Left lung (tissue), 14 donors: ENCODE results near the gene ABHD6. TPM values are rescaled to one million over a fixed set of nuclear protein-coding genes. Genes with fewer than 3 reads are reported as not detected.

ENCODE experiments used
- ATAC-seq: fragments of 200-7000 bp; cut with Tn5 transposase; one replicate; pipeline ENCODE4 v1.9.1; 2020; ENCODE audit warnings: moderate library complexity
- DNase-seq, 4 donors: peaks; one replicate each; pipeline ENCODE4 v3.0.0-alpha.2; 2013 to 2020
- H3K27ac ChIP-seq, 2 donors: fragments of 200-600 bp; sonication (generic) in 1 of 2; one replicate each; pipeline versions ENCODE4 v1.5.0 to v1.8.0; 2020 to 2021
- H3K27me3 ChIP-seq, 2 donors: fragments of 200-600 bp; sonication (generic) in 1 of 2; one replicate each; pipeline versions ENCODE4 v1.5.0 to v1.8.0; 2020 to 2021
- H3K36me3 ChIP-seq, 2 donors: fragments of 200-600 bp; sonication (generic) in 1 of 2; one replicate each; pipeline versions ENCODE4 v1.5.0 to v1.8.0; 2020 to 2021
- H3K4me1 ChIP-seq, 2 donors: fragments of 200-600 bp; one replicate each; pipeline ENCODE4 v1.8.0; 2021
- H3K4me3 ChIP-seq, 2 donors: fragments of 200-600 bp; sonication (generic) in 1 of 2; one replicate each; pipeline versions ENCODE4 v1.5.0 to v1.8.0; 2020 to 2021; ENCODE audit warnings: mild to moderate bottlenecking in 1 of 2
- H3K9me3 ChIP-seq, 2 donors: fragments of 200-600 bp; sonication (generic) in 1 of 2; one replicate each; pipeline versions ENCODE4 v1.5.0 to v1.8.0; 2020 to 2021
- intact Hi-C, 2 donors: fragments of 100-400 bp; cut with DNase I; formaldehyde crosslinking; loops; one replicate each; pipeline versions ENCODE4 v1.11.2 to v1.14.2; 2022
- long read RNA-seq, 12 donors: library from polyadenylated mRNA in 2 of 12; unstranded in 2 of 12; transcript quantifications; one replicate each; pipeline ENCODE4 v2.0.0 and lab custom pipeline, GENCODE V29; 2019 to 2026
- polyA plus RNA-seq, 6 donors: library from polyadenylated mRNA; unstranded; fragments of 120-200 nt; gene quantifications; one replicate each; pipeline ENCODE4 v1.2.1, GENCODE V29; 2013; ENCODE audit not compliant: insufficient read length in 6 of 6
- total RNA-seq, 2 donors: library from RNA; stranded (reverse); fragmentation: NEBNext Ultra II Directional; extraction: Animal tissue kit (Norgen Biotek cat#: 25700); gene quantifications; one replicate each; pipeline ENCODE4 v1.2.1, GENCODE V29; 2021
- TF ChIP-seq, protein P1 (sequence below), 2 donors: fragments of 200-600 bp; sonication (generic) in 1 of 2; IDR thresholded peaks; one replicate each; pipeline versions ENCODE4 v1.5.0 to v1.8.0; 2021; ENCODE audit warnings: antibody characterized with exemption in 2 of 2
- donor health status: DM: no; HTN: yes; CAD: no.
- donor health status: DM: no; HTN: no; CAD: no.

Gene ABHD6, protein sequence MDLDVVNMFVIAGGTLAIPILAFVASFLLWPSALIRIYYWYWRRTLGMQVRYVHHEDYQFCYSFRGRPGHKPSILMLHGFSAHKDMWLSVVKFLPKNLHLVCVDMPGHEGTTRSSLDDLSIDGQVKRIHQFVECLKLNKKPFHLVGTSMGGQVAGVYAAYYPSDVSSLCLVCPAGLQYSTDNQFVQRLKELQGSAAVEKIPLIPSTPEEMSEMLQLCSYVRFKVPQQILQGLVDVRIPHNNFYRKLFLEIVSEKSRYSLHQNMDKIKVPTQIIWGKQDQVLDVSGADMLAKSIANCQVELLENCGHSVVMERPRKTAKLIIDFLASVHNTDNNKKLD
- total RNA-seq (10 to 100 TPM; 12.7 TPM), polyA plus RNA-seq (1 to 10 TPM; 4.8 to 9.5 (median 7.3) TPM)
- long read RNA-seq, donor 1, partial matches to known transcripts: 0 of 3 reads
- long read RNA-seq, donor 1, other reads (novel, unspliced or antisense): 0 of 3 reads
- long read RNA-seq, donor 2, partial matches to known transcripts: 0 of 3 reads
- long read RNA-seq, donor 2, other reads (novel, unspliced or antisense): 0 of 3 reads
- long read RNA-seq, donor 3, partial matches to known transcripts: 0 of 4 reads
- long read RNA-seq, donor 3, other reads (novel, unspliced or antisense): 0 of 4 reads
- long read RNA-seq, donor 4, partial matches to known transcripts: 1 of 1 reads
- long read RNA-seq, donor 4, other reads (novel, unspliced or antisense): 0 of 1 reads
- long read RNA-seq, donor 5, partial matches to known transcripts: 0 of 2 reads
- long read RNA-seq, donor 5, other reads (novel, unspliced or antisense): 0 of 2 reads
- long read RNA-seq, donor 6: 0 reads
- long read RNA-seq, donor 7, partial matches to known transcripts: 0 of 4 reads
- long read RNA-seq, donor 7, other reads (novel, unspliced or antisense): 0 of 4 reads
- long read RNA-seq, donor 8, partial matches to known transcripts: 7 of 8 reads
- long read RNA-seq, donor 8, other reads (novel, unspliced or antisense): 0 of 8 reads
- long read RNA-seq, donor 9: 0 reads
- long read RNA-seq, donor 10, partial matches to known transcripts: 1 of 3 reads
- long read RNA-seq, donor 10, other reads (novel, unspliced or antisense): 0 of 3 reads
- long read RNA-seq, donor 11, partial matches to known transcripts: 11 of 16 reads
- long read RNA-seq, donor 11, other reads (novel, unspliced or antisense): 0 of 16 reads
- long read RNA-seq, donor 12, partial matches to known transcripts: 0 of 6 reads
- long read RNA-seq, donor 12, other reads (novel, unspliced or antisense): 0 of 6 reads

DNA sequence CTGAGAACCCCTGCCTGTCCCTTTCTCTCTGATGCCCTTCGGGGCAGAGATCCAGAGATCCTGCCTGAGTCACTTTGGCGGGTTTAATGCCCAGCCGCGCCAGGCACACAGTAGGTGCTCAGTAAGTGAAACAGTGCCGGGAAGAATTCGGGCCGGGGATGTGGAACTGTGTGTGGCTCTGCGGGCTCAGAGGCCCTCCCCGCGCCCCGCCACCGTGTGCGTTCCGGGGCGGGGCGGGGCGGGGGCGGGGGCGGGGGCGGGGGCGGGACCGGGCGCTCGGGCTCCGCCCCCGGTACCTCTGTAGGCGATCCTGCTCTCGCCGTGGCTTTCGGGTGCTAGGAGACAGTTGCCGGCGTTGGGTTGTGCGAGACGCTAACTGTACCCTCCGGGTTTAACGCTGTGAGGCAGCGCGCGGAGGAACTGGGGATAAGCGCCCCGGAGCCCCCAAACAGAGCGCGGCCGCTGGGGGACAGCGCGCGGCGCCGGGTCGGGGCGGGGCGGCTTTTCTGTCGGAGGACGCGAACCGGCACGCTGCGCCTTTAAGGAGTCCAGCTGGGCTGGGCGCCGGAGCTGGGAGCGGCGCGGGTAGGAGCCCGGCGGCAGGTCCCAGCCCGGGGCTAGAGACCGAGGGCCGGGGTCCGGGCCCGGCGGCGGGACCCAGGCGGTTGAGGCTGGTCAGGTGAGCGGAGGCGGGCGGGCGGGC, at the start of gene ABHD6:
TSS of gene ABHD6 (plus strand) at position 555 of the 703 bp plus-strand sequence. CDS start 18,795 bp downstream, outside the sequence.
- intact Hi-C loops: no loop called here
- DNase-seq (peak; percentile 65 to 93 (median 78)), ATAC-seq (peak; percentile 95)
- Histone ChIP-seq H3K27ac (peak within 1 kb of the TSS; percentile 69 to 78), H3K4me1 (peaks cover 7 to 14% of the 10 kb centered on the region in 2 donors), H3K4me3 (peak within 1 kb of the TSS; percentile 86 to 95), H3K9me3 (no peaks in the 10 kb centered on the region), H3K36me3 (no peaks in the 10 kb centered on the region), H3K27me3 (no peaks in the 10 kb centered on the region)
- TF ChIP-seq, protein P1, sequence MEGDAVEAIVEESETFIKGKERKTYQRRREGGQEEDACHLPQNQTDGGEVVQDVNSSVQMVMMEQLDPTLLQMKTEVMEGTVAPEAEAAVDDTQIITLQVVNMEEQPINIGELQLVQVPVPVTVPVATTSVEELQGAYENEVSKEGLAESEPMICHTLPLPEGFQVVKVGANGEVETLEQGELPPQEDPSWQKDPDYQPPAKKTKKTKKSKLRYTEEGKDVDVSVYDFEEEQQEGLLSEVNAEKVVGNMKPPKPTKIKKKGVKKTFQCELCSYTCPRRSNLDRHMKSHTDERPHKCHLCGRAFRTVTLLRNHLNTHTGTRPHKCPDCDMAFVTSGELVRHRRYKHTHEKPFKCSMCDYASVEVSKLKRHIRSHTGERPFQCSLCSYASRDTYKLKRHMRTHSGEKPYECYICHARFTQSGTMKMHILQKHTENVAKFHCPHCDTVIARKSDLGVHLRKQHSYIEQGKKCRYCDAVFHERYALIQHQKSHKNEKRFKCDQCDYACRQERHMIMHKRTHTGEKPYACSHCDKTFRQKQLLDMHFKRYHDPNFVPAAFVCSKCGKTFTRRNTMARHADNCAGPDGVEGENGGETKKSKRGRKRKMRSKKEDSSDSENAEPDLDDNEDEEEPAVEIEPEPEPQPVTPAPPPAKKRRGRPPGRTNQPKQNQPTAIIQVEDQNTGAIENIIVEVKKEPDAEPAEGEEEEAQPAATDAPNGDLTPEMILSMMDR (IDR thresholded peaks at IDR 0.05): no peak

DNA sequence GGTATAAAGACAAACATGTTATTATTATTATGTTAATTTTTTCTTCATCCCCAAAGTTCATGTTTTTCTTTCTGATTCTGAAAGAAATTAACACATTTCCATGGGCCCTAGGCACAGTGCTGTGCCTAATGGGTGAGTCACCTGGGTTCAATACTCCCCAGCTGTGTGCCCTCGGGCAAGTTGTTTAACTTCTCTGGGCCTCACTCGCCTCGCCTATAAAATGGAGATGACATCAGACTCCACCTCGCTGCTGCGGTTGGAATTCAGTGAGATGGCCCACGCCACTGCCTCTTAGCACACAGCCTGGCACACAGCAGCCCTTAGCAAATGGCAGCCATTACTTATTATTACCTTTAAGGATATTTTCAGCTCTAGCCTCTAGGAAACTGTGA, 49.4 kb upstream of the ABHD6 start:
- intact Hi-C loops: no loop called here

DNA sequence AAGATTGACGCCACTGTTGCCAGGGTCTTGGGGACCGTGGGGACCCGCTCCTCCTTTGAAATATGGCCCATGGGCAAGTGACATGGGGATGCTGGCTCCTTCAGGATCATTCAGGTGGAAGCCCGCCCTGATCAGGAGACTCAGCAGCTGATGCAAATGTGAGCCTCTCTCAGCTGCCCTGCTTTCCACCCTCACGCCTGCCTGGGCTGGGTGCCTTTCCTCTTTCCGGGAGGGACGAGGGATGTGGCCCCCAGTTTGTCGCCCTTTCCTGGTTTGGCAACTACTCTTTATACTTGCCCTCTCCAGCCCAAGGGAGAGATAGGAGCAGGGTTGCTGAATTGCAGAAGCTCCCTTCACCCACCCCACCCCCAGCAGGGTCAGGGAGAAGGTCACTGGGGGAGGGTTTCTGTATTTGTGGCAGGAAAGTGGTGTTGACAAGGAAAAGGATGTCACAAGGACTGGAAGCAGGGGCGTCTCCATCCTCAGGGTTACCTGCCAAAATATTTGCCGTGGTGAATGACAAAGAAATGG, 48.6 kb upstream of the ABHD6 start:
- no peaks in the 10 kb centered on the region for H3K27me3 ChIP-seq
- ATAC-seq (no peak), DNase-seq (no peak)
- intact Hi-C loops: no loop called here
- H3K36me3 ChIP-seq: no peaks in the 10 kb centered on the region
- peaks cover 0 to 6% of the 10 kb centered on the region in 2 donors for H3K4me1 ChIP-seq
- TF ChIP-seq, protein P1 (IDR thresholded peaks at IDR 0.05): no peak
- H3K27ac ChIP-seq: peak overlapping the region in 1 of 2 donors; percentile 39
- H3K9me3 ChIP-seq: no peaks in the 10 kb centered on the region
- no peak overlapping the region for H3K4me3 ChIP-seq

More for the DNA sequence above, 49.4 kb upstream of the ABHD6 start:
- Histone ChIP-seq H3K4me1 (peaks cover 0 to 6% of the 10 kb centered on the region in 2 donors), H3K27me3 (no peaks in the 10 kb centered on the region), H3K9me3 (no peaks in the 10 kb centered on the region), H3K27ac (no peak overlapping the region), H3K4me3 (no peak overlapping the region), H3K36me3 (no peaks in the 10 kb centered on the region)
- no peak for DNase-seq
- ATAC-seq: no peak
- TF ChIP-seq, protein P1 (IDR thresholded peaks at IDR 0.05): no peak

DNA sequence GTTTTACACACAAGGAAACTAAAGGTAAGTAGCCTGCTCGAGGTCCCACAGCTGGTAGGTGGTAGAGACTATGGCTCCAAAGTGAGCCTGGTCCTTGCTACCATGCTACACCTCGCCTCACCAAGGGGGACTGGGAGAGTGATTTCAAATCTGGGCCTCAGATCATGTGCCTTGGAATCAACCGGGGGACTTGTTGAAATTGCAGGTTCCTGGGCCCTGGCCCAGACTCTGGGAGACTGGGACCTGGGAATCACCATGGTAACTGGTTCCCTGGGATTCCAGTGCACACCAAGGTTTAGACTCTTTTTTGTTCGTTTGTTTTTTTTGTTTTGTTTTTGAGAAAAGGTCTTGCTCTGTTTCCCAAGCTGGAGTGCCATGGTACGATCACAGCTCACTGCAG, 47.9 kb upstream of the ABHD6 start:
- H3K9me3 ChIP-seq: no peaks in the 10 kb centered on the region
- TF ChIP-seq, protein P1 (IDR thresholded peaks at IDR 0.05): no peak
- intact Hi-C loops: no loop called here
- H3K4me1 ChIP-seq: peaks cover 0 to 6% of the 10 kb centered on the region in 2 donors
- no peak overlapping the region for H3K4me3 ChIP-seq
- H3K36me3 ChIP-seq: no peaks in the 10 kb centered on the region
- ATAC-seq (no peak), DNase-seq (no peak)
- peak overlapping the region in 1 of 2 donors; percentile 39 for H3K27ac ChIP-seq
- no peaks in the 10 kb centered on the region for H3K27me3 ChIP-seq
